GM12878 (cell line): ENCODE measurements around the gene FAM120AOS.

Experiments used
- POLR2A ChIP-seq: IDR thresholded peaks from 2 replicates; pipeline ENCODE4 v1.6.1; 2011; ENCODE audit warnings: low read depth, mild to moderate bottlenecking, low read length
- TF ChIP-seq, protein P1 (sequence below): fragments of 450-650 bp; IDR thresholded peaks from 2 replicates; pipeline ENCODE4 v1.6.1; 2016; ENCODE audit warnings: mild to moderate bottlenecking

DNA sequence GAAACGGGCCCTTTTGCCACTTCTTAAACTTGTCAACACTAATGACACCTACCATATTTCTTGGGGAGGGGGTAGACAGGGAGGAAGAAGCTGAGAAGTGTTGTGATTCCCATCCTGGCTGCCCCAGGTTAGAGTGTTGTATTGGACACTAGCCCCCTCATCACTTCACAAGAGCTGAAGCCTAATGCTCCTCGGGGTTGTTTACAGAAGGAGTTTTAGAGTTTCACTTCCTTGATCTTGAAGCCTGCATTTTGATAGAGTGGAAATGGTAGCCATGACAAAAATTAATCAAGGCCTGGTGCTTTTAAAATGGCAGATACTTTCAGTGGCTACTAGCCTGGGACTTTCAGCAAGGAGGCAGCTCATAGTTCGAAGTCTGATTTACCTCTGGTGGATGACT, 11.0 kb upstream of the FAM120AOS start:
- no peak for TF ChIP-seq POLR2A
- TF ChIP-seq, protein P1, sequence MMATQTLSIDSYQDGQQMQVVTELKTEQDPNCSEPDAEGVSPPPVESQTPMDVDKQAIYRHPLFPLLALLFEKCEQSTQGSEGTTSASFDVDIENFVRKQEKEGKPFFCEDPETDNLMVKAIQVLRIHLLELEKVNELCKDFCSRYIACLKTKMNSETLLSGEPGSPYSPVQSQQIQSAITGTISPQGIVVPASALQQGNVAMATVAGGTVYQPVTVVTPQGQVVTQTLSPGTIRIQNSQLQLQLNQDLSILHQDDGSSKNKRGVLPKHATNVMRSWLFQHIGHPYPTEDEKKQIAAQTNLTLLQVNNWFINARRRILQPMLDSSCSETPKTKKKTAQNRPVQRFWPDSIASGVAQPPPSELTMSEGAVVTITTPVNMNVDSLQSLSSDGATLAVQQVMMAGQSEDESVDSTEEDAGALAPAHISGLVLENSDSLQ: peak; percentile 15; the same call in 1 of the 2 replicates
